ENCODE data around the gene RAB14.

Gene RAB14

DNA sequence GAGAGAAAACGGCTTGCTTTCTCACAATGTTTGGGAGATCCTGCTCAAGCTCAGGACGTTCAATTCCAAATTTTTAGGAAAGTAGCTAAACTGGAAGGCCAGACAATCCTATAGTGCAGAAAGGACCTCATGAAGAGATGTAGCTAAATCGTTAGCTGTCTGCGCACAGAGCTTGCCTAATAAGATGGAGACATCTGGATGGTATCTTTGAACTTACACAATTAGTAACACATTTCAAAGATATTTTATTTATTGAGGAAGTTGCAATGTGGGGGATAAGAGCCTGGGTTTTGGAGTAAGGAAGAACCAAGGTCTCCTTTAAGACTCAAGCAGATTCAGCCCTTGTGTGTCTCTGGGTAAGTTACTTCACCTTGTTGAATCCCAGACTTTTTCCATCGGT lies 28.6 kb upstream of the RAB14 start:
- TF ChIP-seq ZNF274 (IDR thresholded peaks at IDR 0.05; ENCODE audit: low read depth, low read length) = no peak
- no peak overlapping the region for H3K4me3 ChIP-seq (ENCODE audit: low read length)

DNA sequence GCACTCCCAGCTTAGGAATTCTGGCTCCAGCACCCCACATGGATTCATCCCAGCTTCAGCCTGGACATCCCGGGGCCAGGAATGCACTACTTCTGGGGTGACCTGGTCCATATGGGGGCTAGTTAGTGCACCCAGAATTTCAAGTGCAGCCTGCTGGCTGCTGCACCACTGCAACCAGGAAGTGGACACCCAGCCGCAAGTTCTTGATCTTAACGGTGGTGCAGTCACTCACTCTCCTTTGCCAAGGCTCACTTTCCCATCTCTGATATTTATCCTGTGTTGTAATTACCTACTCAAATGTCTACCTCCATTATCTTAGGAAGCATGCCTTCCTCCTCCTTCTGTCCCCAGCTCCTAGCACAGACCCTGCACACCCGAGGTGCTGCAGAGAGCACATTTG lies 26.2 kb upstream of the RAB14 start:
- no peak overlapping the region for H3K4me3 ChIP-seq (ENCODE audit: low read length)
- TF ChIP-seq ZNF274 (IDR thresholded peaks at IDR 0.05; ENCODE audit: low read depth, low read length) = no peak

DNA sequence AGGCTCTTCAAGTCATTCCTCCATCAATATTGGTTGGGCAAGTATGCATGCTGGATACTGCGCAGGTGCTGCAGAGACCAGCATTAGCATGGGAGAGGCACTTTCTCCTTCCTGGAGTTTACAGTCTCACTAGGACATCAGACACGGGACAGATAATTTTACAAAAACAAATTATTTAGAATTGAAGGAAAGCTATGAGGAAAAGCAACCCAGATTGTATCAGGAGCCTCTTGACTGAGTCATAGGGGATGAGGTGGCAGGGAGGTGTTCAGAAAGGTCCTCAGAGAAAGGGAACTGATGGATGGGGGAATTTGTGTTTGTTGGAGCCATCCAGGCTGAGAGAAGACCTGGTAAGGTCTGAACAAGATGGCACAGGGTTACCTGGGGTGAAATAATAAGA lies 24.5 kb upstream of the RAB14 start:
- H3K4me3 ChIP-seq (ENCODE audit: low read length) = no peak overlapping the region
- TF ChIP-seq ZNF274 (IDR thresholded peaks at IDR 0.05; ENCODE audit: low read depth, low read length) = no peak

DNA sequence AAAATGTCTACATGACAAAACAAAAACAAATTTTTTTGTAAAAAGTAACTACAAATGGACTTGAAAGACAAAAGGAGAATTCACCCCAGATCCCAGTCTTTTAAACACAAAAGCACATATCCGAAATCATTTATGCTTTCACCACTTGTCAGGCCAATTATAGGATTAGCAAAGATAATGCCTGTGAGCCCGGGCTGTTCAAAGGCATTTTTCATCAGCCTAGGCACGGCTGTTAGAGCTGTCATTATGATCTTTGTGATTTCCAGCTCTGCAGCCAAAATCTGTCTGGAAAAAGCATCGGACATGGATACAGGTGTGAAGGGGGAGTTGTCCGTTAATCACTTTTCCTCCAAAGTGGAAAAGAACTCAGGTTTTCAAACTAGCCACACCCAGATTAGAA lies 23.6 kb upstream of the RAB14 start:
- no peak overlapping the region for H3K4me3 ChIP-seq (ENCODE audit: low read length)
- no peak for TF ChIP-seq ZNF274 (IDR thresholded peaks at IDR 0.05; ENCODE audit: low read depth, low read length)

DNA sequence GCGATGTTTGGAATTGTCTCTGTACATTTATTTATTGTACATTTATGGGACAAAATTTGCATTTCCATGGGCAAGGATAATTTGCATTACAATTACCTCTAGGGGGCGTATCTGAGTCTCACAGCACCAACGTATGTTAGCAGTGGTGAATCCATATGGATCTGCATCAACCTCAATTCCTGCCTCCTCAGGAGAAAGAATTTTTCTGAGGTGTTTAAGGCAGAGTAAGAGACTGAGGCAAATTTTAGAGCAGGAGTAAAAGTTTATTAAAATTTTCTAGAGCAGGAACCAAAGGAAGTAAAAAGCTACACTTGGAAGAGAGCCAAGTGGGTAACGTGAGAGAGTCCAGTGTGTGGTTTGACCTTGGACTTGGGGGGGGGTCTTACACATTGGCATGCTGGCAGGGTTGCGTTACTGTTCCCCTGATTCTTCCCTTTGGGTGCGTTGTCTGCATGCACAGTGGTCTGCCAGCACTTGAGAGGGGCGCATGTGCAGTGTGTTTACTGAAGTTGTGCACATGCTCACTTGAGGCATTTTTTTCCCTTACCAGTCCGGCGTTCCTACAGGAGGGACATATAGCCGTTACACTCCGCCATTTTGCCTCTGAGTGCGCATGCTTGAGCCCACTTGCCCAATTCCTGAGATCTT lies 21.0 kb upstream of the RAB14 start:
- no peak overlapping the region for H3K4me3 ChIP-seq (ENCODE audit: low read length)
- no peak for TF ChIP-seq ZNF274 (IDR thresholded peaks at IDR 0.05; ENCODE audit: low read depth, low read length)

DNA sequence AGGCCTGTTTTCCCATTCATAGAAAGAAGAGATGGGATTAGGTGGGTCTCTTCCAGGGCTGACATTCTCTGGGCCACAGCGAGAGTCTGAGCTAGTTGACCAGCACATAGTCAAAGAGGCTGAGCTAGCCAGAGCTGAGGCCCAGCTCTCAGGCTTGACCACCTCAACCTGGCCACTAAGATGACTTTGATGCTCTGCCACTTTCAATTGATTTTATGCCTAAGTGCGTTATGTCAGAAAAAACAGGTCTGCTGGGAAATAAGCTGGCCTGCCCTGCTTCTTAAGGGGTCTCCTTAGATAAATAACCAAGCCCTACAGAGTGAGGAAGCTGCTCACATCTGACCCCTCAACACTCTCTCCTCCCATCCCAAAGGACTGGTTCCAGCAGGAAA lies 20.0 kb upstream of the RAB14 start:
- no peak overlapping the region for H3K4me3 ChIP-seq (ENCODE audit: low read length)
- no peak for TF ChIP-seq ZNF274 (IDR thresholded peaks at IDR 0.05; ENCODE audit: low read depth, low read length)

DNA sequence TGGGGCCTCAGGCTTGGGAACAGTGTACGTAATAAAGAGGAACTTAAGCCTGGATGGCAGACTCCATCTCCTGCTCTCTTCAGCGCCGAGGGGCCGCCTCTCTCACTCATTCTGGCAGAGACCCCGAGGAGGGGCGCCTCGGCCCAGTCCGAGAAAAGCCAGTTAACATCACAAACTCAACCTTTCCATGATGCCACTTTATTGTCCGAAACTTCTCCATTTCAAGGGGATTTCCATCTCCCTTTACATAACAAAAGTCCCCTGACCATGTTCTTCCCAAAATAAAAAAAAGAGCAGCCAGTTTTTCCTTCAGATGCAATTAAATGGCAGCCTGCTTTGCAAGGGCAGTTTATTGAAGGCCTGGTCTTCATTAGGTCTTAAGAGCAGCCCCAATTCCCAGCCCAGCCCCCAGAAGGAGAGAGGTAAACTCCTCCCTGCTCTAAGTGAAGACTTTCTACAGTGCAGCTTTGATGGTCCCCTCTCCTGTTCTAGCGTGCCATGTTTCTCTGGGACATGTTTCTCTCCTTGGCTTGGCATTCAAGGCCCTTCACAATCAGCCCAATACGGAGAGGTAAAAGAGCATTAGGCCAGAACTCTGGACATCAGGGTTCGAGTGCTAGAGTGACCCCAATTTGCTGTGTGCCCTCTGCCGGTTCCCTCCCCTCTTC lies 19.5 kb upstream of the RAB14 start:
- TF ChIP-seq ZNF274 (IDR thresholded peaks at IDR 0.05; ENCODE audit: low read depth, low read length) = no peak

DNA sequence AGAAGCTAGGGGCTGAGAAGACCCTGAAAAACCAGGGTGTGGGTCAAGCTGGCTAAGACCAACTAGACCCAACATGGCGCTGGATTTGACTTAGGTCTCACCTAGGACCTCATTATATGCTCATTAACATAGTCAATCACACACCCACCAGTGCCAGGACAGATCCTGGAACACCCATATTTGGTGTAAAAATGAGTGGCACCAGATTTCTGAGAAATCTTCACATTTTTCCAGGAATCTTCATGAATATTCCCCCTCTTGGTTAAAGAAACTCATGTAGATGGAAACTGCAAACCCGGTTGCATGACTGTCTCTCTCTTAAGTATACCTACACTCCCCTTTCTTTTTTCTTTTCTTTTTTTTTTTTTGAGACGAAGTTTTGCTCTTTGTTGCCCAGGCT lies 17.9 kb upstream of the RAB14 start:
- H3K4me3 ChIP-seq (ENCODE audit: low read length) = no peak overlapping the region
- TF ChIP-seq ZNF274 (IDR thresholded peaks at IDR 0.05; ENCODE audit: low read depth, low read length) = no peak

More for the DNA sequence above, 19.5 kb upstream of the RAB14 start:
- no peak overlapping the region for H3K4me3 ChIP-seq (ENCODE audit: low read length)

DNA sequence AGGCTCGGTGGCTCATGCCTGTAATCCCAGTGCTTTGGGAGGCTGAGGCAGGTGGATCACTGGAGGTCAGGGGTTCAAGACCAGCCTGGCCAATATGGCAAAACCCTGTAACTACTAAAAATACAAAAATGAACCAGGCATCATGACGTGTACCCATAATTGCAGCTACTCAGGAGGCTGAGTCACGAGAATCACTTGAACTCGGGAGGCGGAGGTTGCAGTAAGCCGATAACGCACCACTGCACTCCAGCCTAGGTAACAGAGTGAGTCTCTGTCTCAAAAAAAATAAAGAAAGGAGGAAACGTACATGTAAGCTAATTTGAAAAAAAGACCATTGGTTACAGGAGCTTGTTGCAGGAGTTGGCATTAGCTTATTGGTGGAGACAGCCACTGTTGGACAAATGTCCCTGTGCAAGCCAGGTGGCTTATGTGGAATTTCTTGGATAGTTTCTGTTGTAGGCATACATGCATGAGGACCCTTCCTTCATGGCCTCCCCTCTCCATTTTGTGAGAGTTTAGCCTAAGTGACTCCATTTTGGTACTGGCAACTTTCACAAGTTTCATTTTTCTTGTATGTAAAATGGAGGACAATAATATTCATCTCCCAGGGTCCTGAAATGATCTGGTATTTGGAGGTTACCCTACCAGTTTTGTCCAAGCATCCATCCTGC lies 16.8 kb upstream of the RAB14 start:
- TF ChIP-seq ZNF274 (IDR thresholded peaks at IDR 0.05; ENCODE audit: low read depth, low read length) = no peak
- H3K4me3 ChIP-seq (ENCODE audit: low read length) = no peak overlapping the region

DNA sequence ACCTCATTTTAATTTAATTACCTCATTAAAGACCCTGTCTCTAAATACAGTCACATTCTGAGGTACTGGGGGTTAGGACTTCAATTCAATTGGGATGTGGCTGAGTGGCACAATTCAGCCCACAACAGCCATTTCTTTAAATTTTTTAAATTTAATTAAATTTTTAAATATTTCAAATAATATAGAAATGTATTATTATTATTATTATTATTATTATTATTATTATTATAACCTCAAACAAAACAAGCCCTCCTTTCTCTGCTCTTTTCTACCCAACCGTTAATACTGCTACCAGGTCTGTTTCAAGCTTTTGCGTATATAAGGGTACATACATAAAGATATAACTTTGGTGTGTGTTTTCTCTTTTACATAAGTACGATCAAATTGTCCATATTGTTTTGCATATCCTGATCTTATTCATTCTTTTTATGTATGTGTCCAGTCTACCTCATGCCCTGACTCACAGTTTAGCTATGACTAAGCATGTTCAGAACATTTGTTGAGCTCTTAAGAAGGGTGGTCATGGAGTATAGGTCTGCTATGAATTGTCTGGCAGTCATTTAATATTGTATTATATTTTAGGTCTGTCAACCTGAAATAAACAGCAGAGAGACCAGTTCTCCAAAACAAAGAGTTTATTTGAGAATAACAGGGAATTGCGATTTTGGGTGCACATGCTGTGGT lies 16.1 kb upstream of the RAB14 start:
- TF ChIP-seq ZNF274 (IDR thresholded peaks at IDR 0.05; ENCODE audit: low read depth, low read length) = no peak
- no peak overlapping the region for H3K4me3 ChIP-seq (ENCODE audit: low read length)

DNA sequence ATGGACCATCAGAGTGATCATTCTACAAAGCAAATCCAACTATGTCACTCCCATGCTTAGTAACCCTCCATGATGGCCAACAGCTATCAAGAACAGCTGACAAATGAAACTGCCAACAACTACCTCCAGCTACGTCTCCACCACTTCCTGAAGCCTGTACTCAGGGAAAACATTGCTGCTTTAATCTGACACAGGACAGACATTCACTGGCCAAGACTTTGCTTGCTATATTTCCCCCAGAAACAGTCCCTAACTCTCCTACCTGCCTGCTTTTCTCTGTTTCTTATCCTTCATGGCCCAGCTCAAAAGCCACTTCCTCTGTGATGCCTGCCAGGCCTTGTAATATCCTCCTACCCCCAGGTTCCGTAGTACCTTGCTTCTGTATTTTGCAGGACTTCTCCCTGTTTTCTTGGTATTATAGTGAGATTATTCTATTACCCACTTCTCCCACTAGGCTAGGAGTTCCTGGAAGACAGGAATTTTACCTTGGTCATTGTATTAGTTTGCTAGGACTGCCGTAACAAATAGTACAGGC lies 14.7 kb upstream of the RAB14 start:
- no peak for TF ChIP-seq ZNF274 (IDR thresholded peaks at IDR 0.05; ENCODE audit: low read depth, low read length)
- H3K4me3 ChIP-seq (ENCODE audit: low read length) = no peak overlapping the region

DNA sequence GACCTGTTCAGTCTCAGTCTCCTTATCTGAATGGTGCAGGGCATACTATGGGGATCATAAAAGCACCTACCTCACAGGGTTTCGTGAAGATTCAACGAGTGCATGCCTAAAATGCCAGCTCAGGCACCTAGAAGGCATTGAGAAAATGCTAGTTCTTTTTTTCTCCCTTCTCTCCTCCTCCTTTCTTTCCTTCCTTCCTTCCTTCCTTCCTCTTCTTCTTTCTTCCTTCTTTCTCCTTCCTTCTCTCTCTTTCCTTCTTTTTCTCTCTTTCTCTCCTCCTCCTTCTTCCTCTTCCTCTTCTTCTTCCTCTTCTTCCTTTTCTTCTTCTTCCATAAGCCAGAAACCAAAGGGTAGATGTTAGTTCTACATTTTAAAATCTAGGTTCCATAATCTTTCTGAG lies 12.3 kb upstream of the RAB14 start:
- H3K4me3 ChIP-seq (ENCODE audit: low read length) = no peak overlapping the region
- no peak for TF ChIP-seq ZNF274 (IDR thresholded peaks at IDR 0.05; ENCODE audit: low read depth, low read length)

DNA sequence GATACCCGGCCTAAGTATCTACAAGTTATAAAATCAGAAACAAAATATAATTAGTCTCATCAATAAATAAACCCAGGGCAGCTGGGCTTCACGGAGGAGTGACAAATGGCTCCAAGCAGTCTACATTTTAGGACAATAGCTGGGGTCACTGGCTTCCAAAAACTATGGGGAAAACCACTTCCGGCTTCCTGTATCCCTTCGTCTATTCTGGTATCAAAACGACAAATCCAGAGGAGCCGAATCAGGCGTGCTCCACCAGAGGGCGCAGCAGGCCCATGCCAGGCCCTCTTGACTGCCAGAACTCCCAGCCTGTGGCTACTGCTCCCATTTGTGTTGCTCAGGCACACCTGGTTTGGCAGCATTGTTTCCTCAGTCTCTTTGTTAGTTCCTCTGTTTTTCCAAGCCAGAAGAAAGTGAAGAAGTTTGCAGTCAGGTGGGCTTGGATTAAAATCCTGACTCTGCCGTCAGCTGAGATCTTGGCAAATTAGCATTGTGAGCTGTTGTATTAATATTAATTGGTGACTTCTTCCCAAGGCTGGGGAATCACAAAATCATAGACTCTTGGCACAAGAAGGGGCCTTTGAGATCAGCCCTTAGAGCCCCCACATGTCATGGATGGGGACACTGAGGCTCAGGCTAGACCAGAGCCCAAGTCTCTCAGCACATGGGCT lies 11.6 kb upstream of the RAB14 start:
- no peak overlapping the region for H3K4me3 ChIP-seq (ENCODE audit: low read length)
- TF ChIP-seq ZNF274 (IDR thresholded peaks at IDR 0.05; ENCODE audit: low read depth, low read length) = no peak

DNA sequence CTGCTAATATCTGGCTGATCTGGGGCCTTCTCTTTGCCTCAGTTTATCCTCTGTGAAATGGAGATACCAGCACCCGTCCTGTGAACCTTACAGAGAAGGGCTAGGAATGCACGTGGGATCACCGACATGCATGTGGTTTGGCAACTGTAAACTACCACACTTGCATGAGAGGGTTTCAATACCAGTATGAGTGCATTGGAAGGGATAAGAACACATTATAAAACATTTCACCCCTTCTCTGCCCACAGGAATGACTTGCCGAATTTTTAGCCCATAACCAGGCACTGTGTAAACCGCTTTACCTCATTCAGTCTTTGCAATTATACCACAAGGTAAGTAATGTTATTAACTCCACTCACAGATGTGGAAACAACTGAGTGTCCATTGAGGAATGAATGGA lies 8.9 kb upstream of the RAB14 start:
- no peak overlapping the region for H3K4me3 ChIP-seq (ENCODE audit: low read length)
- no peak for TF ChIP-seq ZNF274 (IDR thresholded peaks at IDR 0.05; ENCODE audit: low read depth, low read length)
